Activated T-helper 1 cell treated with Interleukin-2 at 50 U/mL for 16 hours (primary cell): Measurements from ENCODE around the gene ZNF619.

ENCODE experiments used
- DNase-seq: peaks from one replicate; pipeline ENCODE4 v3.0.0-alpha.2; 2020; ENCODE audit warnings: low read depth

ZNF619 gene

GRCh38 chr3:40534283-40534682 is 57.4 kb downstream of the ZNF619 start:
- DNase-seq = no peak
